HG02870 (cell line): ENCODE results near the gene PRSS57.
"Not testable (repeated sequence)": the region's sequence is repeated elsewhere in the genome, so short reads cannot be mapped to it uniquely, and the experiment has no call there.

Experiments used
- ATAC-seq: cut with Tn5 transposase; IDR thresholded peaks from one replicate; pipeline ENCODE4 v1.9.1; 2021; ENCODE audit warnings: mild to moderate bottlenecking, moderate library complexity; ENCODE audit not compliant: unreplicated experiment

PRSS57 gene

DNA sequence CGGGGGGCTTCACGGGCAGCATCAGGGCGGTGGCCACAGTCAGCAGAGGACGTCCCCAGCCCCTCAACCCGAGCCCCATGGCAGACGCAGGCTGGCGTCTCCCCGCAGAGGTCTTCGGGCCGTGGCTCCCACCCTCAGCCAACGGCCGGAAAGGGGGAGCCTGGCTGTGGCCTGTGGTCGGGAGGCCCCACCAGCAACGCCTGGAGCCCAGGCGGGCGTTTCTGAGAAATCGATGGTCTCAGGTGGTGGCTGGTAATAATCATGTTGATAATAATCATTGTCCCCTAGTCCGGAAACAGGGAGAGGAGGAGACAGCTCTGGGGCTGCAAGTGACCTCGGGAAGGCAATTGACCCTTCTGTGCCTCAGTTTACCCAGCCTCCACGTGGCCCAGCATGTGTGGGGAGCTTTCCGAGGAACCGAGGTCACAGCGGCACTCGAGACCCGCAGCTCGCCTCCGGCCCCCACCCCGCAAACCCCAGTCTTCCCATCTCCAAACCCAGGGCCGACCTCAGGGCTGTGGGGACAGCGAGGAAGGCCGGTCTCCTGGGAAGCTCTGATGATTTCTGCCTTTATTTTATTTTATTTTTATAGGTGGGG lies at the start of gene PRSS57:
TSS of gene PRSS57 (minus strand) at position 101 of the 598 bp plus-strand sequence. CDS start at position 79, 22 bp downstream.
- ATAC-seq = no peak

GRCh38 chr19:743168-743687 lies 48.0 kb upstream of the PRSS57 start:
- no peak for ATAC-seq

GRCh38 chr19:742540-743075 lies 47.4 kb upstream of the PRSS57 start:
- ATAC-seq = no peak

GRCh38 chr19:741506-742131 lies 46.4 kb upstream of the PRSS57 start:
- no peak for ATAC-seq

GRCh38 chr19:740816-741505 lies 45.7 kb upstream of the PRSS57 start:
- ATAC-seq = not testable (repeated sequence)

- no peak for ATAC-seq
Measured at GRCh38 chr19:739998-740715, 44.9 kb upstream of the PRSS57 start.

DNA sequence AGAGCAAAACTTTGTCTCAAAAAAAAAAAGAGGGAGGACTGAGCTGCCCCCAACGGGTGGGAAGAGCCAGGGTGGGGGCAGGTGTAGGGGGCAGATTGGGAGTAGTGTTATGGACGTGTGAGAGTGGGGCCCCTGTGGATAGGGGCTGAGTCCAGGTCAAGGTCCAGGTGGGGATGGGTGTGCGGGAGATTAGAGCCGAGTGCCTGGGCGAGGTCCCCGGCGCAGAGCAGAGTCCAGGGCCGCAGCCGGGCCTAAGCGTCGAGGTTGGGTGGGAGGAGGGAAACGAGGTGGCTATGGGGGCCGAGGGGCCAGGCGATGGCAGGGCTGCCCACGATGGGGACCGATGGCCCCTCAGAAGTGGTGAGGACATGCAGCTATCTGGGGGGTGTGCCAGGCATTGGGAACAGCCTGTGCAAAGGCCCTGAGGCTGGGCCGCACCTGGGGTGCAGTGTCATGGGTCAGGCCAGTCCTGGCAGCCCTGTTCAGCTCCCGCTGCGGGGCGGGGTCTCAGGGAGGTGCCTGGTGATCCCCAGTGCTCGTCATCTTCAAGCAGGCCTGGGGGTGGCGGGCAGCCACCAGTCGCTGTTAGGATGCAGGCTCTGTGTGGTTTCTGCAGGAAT lies 43.4 kb upstream of the PRSS57 start:
- no peak for ATAC-seq

DNA sequence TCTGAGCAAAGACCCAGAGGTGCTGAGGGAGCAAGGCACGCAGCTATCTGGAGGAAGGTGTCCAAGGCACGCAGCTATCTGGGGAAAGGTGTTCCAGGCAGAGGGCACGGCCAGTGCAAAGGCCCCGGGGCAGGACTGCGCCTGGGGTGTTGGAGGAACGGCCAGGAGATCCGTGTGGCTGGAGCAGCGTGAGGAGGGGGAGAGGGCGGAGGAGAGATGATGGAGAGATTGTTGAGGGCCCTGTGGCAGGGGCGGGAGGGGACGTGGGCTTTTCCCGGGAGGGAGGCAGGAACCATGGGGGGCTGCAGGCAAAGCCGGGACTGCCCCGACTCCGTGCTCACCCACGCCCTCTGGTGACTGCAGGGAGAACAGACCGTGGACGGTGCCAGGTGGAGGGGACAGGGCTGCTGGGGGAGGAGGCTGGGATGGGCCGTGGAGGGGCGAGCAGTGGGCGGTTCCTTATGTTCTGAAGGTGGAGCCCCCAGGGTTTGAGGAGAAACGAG lies 42.4 kb upstream of the PRSS57 start:
- no peak for ATAC-seq

- ATAC-seq = no peak
Measured at GRCh38 chr19:736125-736524, 40.9 kb upstream of the PRSS57 start.

- no peak for ATAC-seq
Measured at GRCh38 chr19:734716-735115, 39.5 kb upstream of the PRSS57 start.

GRCh38 chr19:732148-733069 lies 37.2 kb upstream of the PRSS57 start:
- no peak for ATAC-seq

- no peak for ATAC-seq
Measured at GRCh38 chr19:731000-731399, 35.7 kb upstream of the PRSS57 start.

- ATAC-seq = no peak
Measured at GRCh38 chr19:729965-730668, 34.9 kb upstream of the PRSS57 start.

- not testable (repeated sequence) for ATAC-seq
Measured at GRCh38 chr19:729564-729963, 34.3 kb upstream of the PRSS57 start.

DNA sequence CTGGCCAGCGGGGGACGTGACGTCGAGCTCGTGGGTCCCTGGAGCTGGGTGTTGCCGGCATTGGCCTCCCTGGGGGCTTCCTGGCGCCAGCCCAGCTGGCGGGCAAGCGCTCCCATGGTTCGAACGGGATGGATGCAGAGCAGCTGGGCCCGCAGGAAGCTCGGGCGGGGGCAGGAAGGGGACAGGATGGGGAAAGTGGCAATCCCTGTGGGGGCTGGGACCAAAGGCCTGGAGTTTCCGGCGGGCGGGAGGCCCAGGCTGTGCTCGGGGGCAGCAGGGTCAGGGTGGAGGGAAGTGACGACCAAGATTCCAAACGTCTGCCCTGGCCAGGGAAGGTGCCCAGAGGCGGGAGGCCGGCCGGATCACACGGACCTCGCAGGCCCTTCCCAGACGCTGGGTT lies 32.8 kb upstream of the PRSS57 start:
- no peak for ATAC-seq

DNA sequence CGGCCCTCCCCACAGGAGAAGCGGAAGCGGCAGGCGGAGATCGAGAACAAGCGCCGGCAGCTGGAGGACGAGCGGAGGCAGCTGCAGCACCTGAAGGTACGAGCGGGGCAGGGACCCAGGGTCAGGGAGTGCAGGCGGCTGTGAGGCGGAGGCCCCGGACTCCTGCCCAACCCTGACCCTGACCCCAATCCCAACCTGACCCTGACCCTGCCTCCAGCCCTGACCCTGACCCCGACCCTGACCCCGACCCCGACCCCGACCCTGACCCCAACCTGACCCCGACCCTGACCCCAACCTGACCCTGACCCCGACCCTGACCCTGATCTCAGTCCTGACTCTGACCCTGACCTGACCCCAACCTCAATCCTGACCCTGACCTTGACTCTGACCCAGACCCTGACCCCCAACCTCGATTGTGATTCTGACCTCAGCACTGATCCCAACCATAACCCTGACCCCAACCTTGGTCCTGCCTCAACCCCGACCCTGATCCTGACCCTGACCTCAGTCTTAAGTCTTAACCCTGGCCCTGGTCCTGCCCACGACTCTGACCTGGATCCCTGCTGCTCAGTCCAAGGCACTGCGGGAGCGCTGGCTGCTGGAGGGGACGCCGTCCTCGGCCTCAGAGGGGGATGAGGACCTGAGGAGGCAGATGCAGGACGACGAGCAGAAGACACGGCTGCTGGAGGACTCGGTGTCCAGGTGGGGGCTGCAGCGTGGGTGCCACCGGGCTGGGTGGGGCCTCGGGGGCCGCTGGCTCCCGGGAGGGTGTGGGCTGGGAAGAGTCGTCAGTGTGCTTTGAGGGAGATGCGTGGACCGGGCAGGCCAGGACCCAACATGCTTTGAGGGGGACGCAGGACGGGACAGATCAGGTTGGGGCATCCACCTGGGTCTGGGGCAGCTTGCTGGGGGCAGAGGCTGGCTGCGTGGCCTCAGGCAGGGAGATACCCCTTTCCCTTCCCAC lies 32.0 kb upstream of the PRSS57 start:
- ATAC-seq = no peak

DNA sequence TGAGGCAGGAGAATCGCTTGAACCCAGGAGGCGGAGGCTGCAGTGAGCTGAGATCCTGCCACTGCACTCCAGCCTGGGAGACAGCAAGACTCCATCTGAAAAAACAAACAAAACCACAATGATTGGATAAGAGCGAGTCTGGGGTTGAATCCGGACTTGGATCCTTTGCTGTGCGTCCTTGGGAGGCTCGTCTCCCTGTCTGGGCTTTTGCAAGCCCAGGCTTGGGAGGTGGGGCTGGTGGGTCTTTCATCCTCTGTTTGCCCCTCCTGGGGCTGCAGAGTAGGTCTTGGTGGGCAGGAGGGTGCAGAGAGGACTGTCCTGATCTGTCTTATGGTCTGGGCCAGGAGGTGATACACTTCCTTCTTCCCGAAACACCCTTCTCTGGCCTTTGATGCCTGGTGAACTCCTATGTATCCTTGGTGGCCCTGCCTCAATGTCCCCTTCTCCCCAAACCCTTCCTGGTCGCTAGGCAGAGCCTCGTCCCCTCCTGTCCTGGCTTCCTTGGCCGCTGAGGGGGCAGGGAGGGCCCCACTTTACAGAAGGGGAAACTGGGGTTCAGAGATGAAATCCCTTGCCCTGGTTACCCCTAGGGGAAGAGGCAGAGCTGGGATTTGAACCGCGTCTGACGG lies 30.3 kb upstream of the PRSS57 start:
- ATAC-seq = no peak
